Hepatocyte (in vitro differentiated cells): ENCODE measurements around the gene MAGED4. TPM values are rescaled to one million over a fixed set of nuclear protein-coding genes. Genes with fewer than 3 reads are reported as not detected.

Experiments
- DNase-seq: peaks from one replicate; pipeline ENCODE4 v3.0.0-alpha.2; 2016; ENCODE audit warnings: low spot score
- H2AFZ ChIP-seq: fragments of 200-600 bp; sonication (generic); 2 replicates; pipeline ENCODE4 v1.6.0; 2016; ENCODE audit warnings: antibody characterized with exemption, mild to moderate bottlenecking
- H3K27ac ChIP-seq: fragments of 200-600 bp; sonication (generic); 2 replicates; pipeline ENCODE4 v1.5.1; 2016; ENCODE audit warnings: mild to moderate bottlenecking
- H3K27me3 ChIP-seq: fragments of 200-600 bp; sonication (generic); 2 replicates; pipeline ENCODE4 v1.6.1; 2016
- H3K36me3 ChIP-seq: fragments of 200-600 bp; sonication (generic); replicated peaks from 2 replicates; pipeline ENCODE4 v1.5.1; 2016; ENCODE audit warnings: low read depth; ENCODE audit not compliant: insufficient read depth
- H3K4me1 ChIP-seq: fragments of 200-600 bp; sonication (generic); 2 replicates; pipeline ENCODE4 v1.5.1; 2016; ENCODE audit warnings: mild to moderate bottlenecking, moderate library complexity; ENCODE audit not compliant: insufficient read depth
- H3K4me2 ChIP-seq: fragments of 200-600 bp; sonication (generic); 2 replicates; pipeline ENCODE4 v1.6.0; 2016
- H3K4me3 ChIP-seq: fragments of 200-600 bp; sonication (generic); 2 replicates; pipeline ENCODE4 v1.5.1; 2016; ENCODE audit warnings: mild to moderate bottlenecking
- H3K79me2 ChIP-seq: fragments of 200-600 bp; sonication (generic); 2 replicates; pipeline ENCODE4 v1.6.0; 2017; ENCODE audit warnings: mild to moderate bottlenecking
- H3K9me2 ChIP-seq: fragments of 200-600 bp; sonication (generic); replicated peaks from 2 replicates; pipeline ENCODE4 v1.6.0; 2017; ENCODE audit warnings: mild to moderate bottlenecking; ENCODE audit not compliant: insufficient read depth
- H3K9me3 ChIP-seq: fragments of 200-600 bp; sonication (generic); 2 replicates; pipeline ENCODE4 v1.5.1; 2016; ENCODE audit warnings: low read depth, mild to moderate bottlenecking
- H4K20me1 ChIP-seq: fragments of 200-600 bp; sonication (generic); 2 replicates; pipeline ENCODE4 v1.6.0; 2016; ENCODE audit warnings: mild to moderate bottlenecking; ENCODE audit not compliant: insufficient read depth, poor library complexity, severe bottlenecking
- CTCF ChIP-seq: fragments of 200-600 bp; sonication (generic); IDR thresholded peaks from 2 replicates; pipeline ENCODE4 v1.5.1; 2016; ENCODE audit warnings: antibody characterized with exemption, mild to moderate bottlenecking; ENCODE audit not compliant: poor library complexity
- EZH2 ChIP-seq: fragments of 200-600 bp; sonication (generic); IDR thresholded peaks from 2 replicates; pipeline ENCODE4 v1.6.1; 2016; ENCODE audit warnings: antibody characterized with exemption, mild to moderate bottlenecking, borderline replicate concordance
- EZH2phosphoT487 ChIP-seq: fragments of 200-600 bp; sonication (generic); IDR thresholded peaks from one replicate; pipeline ENCODE4 v1.6.1; 2018; ENCODE audit warnings: antibody characterized with exemption, mild to moderate bottlenecking, low read depth, moderate library complexity; ENCODE audit not compliant: unreplicated experiment, severe bottlenecking
- WGBS: methylation state at CpG from one replicate; pipeline ENCODE4 v1.1.6; 2016; ENCODE audit warnings: low lambda C conversion rate; ENCODE audit errors: missing lambda C conversion rate; 5-methylcytosine and 5-hydroxymethylcytosine counted together
- polyA plus RNA-seq: library from polyadenylated mRNA; unstranded; fragments of >200 nt; fragmentation: Nextera tagmentation; extraction: Ambion mirVana; gene quantifications from 2 replicates; pipeline ENCODE4 v1.2.1, GENCODE V29; 2016
- small RNA-seq: library from RNA; depleted of rRNA; stranded (forward); fragments of <200 nt; gene quantifications from one replicate; pipeline ENCODE3, GENCODE V24; 2014
- total RNA-seq: library from RNA; depleted of rRNA; stranded (reverse); fragments of >200 nt; gene quantifications from 2 replicates; pipeline ENCODE4 v1.2.3, GENCODE V29; 2014

The MAGED4 gene
- total and polyA plus RNA-seq, 2 experiments from 2014 or later = 61.7 to 101 TPM

- no peaks in the 10 kb centered on the region for H4K20me1 ChIP-seq
- DNase-seq = no peak
- H3K4me3 ChIP-seq = no peak overlapping the region
- H3K79me2 ChIP-seq = no peaks in the 10 kb centered on the region
- WGBS = 76% methylated on average over 3 of the region's 3 CpGs
- no peak for TF ChIP-seq EZH2
- TF ChIP-seq CTCF = no peak
- TF ChIP-seq EZH2phosphoT487 = no peak
- no peaks in the 10 kb centered on the region for H3K9me3 ChIP-seq
- H3K4me1 ChIP-seq = no peaks in the 10 kb centered on the region
- no peak overlapping the region for H2AFZ ChIP-seq
- no peak overlapping the region for H3K4me2 ChIP-seq
- H3K27ac ChIP-seq = no peak overlapping the region
- no peaks in the 10 kb centered on the region for H3K36me3 ChIP-seq
- no peaks in the 10 kb centered on the region for H3K27me3 ChIP-seq
- H3K9me2 ChIP-seq = no peaks in the 10 kb centered on the region
Measured at GRCh38 chrX:52216541-52216940, 31.9 kb downstream of the MAGED4 start.

DNA sequence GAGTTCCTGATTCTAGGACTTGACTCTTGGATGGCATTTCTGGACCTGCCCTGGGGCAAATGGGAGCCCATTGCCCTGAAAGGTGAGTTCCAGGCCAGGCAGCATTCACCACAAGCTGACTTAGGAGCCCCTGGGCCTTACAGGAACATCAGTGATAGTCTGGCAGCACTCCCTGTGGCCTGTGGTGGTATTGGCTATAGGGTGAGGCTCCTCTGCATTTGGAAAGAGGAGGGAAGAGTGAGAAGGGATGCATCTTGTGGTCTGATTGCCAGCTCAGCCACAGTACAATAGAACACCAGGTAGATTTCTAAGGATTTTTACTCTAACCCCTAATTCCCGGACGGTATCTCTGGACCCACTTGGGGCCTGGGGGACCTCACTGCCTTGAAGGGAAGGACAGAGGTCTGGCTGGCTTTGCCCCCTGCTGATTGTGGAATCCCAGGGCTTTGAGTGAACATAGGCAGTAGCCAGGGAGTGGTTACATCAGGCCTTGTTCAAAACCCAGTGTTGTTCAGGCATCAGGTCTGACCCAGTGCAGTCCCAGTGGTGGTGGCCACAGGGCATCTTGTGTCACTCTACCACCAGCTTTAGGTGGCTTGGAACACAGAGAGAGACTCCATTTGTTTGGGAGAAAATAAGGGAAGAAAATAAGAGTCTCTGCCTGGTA is 32.9 kb downstream of the MAGED4 start:
- WGBS = 77% methylated on average over 2 of the region's 2 CpGs
- H2AFZ ChIP-seq = no peak overlapping the region
- H3K27ac ChIP-seq = no peak overlapping the region
- DNase-seq = no peak
- no peaks in the 10 kb centered on the region for H3K36me3 ChIP-seq
- no peaks in the 10 kb centered on the region for H3K27me3 ChIP-seq
- H3K4me3 ChIP-seq = no peak overlapping the region
- H3K79me2 ChIP-seq = no peaks in the 10 kb centered on the region
- no peaks in the 10 kb centered on the region for H3K4me1 ChIP-seq
- no peak for TF ChIP-seq EZH2
- TF ChIP-seq CTCF = no peak
- no peak for TF ChIP-seq EZH2phosphoT487
- no peaks in the 10 kb centered on the region for H3K9me2 ChIP-seq
- H3K4me2 ChIP-seq = no peak overlapping the region
- no peaks in the 10 kb centered on the region for H3K9me3 ChIP-seq
- H4K20me1 ChIP-seq = no peaks in the 10 kb centered on the region

- Histone ChIP-seq H3K79me2 (no peaks in the 10 kb centered on the region), H3K9me3 (no peaks in the 10 kb centered on the region), H4K20me1 (no peaks in the 10 kb centered on the region), H3K9me2 (no peaks in the 10 kb centered on the region), H3K27ac (no peak overlapping the region), H2AFZ (no peak overlapping the region), H3K36me3 (no peaks in the 10 kb centered on the region), H3K4me3 (no peak overlapping the region), H3K27me3 (no peaks in the 10 kb centered on the region), H3K4me1 (no peaks in the 10 kb centered on the region), H3K4me2 (no peak overlapping the region)
- DNase-seq = no peak
- TF ChIP-seq CTCF = no peak
- no peak for TF ChIP-seq EZH2
- TF ChIP-seq EZH2phosphoT487 = no peak
Measured at GRCh38 chrX:52220936-52221335, 36.2 kb downstream of the MAGED4 start.

Small RNA genes lying within 50 kb of the gene (small RNA-seq; reads per million reads assigned to genes)
- not detected for gene SNORA11D

Other genes with a start within 250 kb of the MAGED4 start
- gene MAGED4B, start 115.7 kb upstream of the MAGED4 start, total RNA-seq = 30.6 and 31.9 TPM in 2 replicates
- 233 and 280 TPM in 2 replicates for gene MAGED4B, start 115.7 kb upstream of the MAGED4 start, polyA plus RNA-seq
- 0.77 and 6.7 TPM in 2 replicates for gene XAGE2, start 184.1 kb downstream of the MAGED4 start, total RNA-seq
- 5.9 and 12.7 TPM in 2 replicates for gene XAGE2, start 184.1 kb downstream of the MAGED4 start, polyA plus RNA-seq